C4-2B (cell line): ENCODE measurements around the gene FKBP8.

ENCODE experiments used
- H3K27ac ChIP-seq: fragments of 450-650 bp; 2 replicates; pipeline ENCODE4 v1.5.1; 2017
- CTCF ChIP-seq: fragments of 450-650 bp; conservative IDR thresholded peaks from 2 replicates; pipeline ENCODE4 v1.5.1; 2017; ENCODE audit warnings: mild to moderate bottlenecking
- ZFX ChIP-seq: fragments of 450-650 bp; IDR thresholded peaks from 2 replicates; pipeline ENCODE4 v1.6.1; 2017

The FKBP8 gene

GRCh38 chr19:18518639-18519038, 24.7 kb downstream of the FKBP8 start:
- no peak overlapping the region for H3K27ac ChIP-seq
- no peak for TF ChIP-seq ZFX
- no peak for TF ChIP-seq CTCF

- TF ChIP-seq ZFX, result no peak
- no peak for TF ChIP-seq CTCF
- no peak overlapping the region for H3K27ac ChIP-seq
Measured at GRCh38 chr19:18517606-18518005, 25.8 kb downstream of the FKBP8 start.

- no peak overlapping the region for H3K27ac ChIP-seq
- TF ChIP-seq CTCF (no peak), ZFX (no peak)
Measured at GRCh38 chr19:18515959-18516358, 27.4 kb downstream of the FKBP8 start.

GRCh38 chr19:18514800-18515682, 28.3 kb downstream of the FKBP8 start:
- no peak overlapping the region for H3K27ac ChIP-seq
- TF ChIP-seq ZFX, result no peak
- no peak for TF ChIP-seq CTCF

GRCh38 chr19:18513868-18514267, 29.5 kb downstream of the FKBP8 start:
- H3K27ac ChIP-seq, result no peak overlapping the region
- TF ChIP-seq CTCF, result no peak
- TF ChIP-seq ZFX, result no peak

- H3K27ac ChIP-seq, result peak overlapping the region; percentile 1; the same call in 1 of the 2 replicates
- TF ChIP-seq ZFX (no peak), CTCF (no peak)
Measured at GRCh38 chr19:18510216-18510615, 33.2 kb downstream of the FKBP8 start.

- H3K27ac ChIP-seq, result peak overlapping the region; percentile 86
- TF ChIP-seq CTCF (no peak), ZFX (no peak)
Measured at GRCh38 chr19:18508585-18508984, 34.8 kb downstream of the FKBP8 start.
